Smooth muscle cell (in vitro differentiated cells): ENCODE data around the gene DIAPH2. TPM values are rescaled to one million over a fixed set of nuclear protein-coding genes. Genes with fewer than 3 reads are reported as not detected.
"Not testable (repeated sequence)": the region's sequence is repeated elsewhere in the genome, so short reads cannot be mapped to it uniquely, and the experiment has no call there.

ENCODE experiments used
- DNase-seq: peaks from one replicate; lab custom pipeline; 2025; ENCODE audit not compliant: unreplicated experiment; lab: John Stamatoyannopoulos, UW
- H2AFZ ChIP-seq: fragments of 200-600 bp; sonication (generic); 2 replicates; pipeline ENCODE4 v1.6.0; 2016; ENCODE audit warnings: antibody characterized with exemption, low read depth, mild to moderate bottlenecking
- H3F3A ChIP-seq: fragments of 200-600 bp; sonication (generic); 2 replicates; pipeline ENCODE4 v1.6.0; 2017; ENCODE audit warnings: antibody characterized with exemption, low read depth
- H3K27ac ChIP-seq: fragments of 200-600 bp; sonication (generic); 2 replicates; pipeline ENCODE4 v1.5.1; 2016; ENCODE audit warnings: low read depth, mild to moderate bottlenecking
- H3K27me3 ChIP-seq: fragments of 200-600 bp; sonication (generic); 2 replicates; pipeline ENCODE4 v1.6.1; 2016; ENCODE audit warnings: low read depth, mild to moderate bottlenecking
- H3K36me3 ChIP-seq: fragments of 200-600 bp; sonication (generic); 2 replicates; pipeline ENCODE4 v1.5.1; 2016; ENCODE audit warnings: low read depth
- H3K4me1 ChIP-seq: fragments of 200-600 bp; sonication (generic); 2 replicates; pipeline ENCODE4 v1.5.1; 2016; ENCODE audit warnings: low read depth
- H3K4me2 ChIP-seq: fragments of 200-600 bp; sonication (generic); 2 replicates; pipeline ENCODE4 v1.6.0; 2016; ENCODE audit warnings: mild to moderate bottlenecking
- H3K4me3 ChIP-seq: fragments of 200-600 bp; sonication (generic); 2 replicates; pipeline ENCODE4 v1.5.1; 2016; ENCODE audit warnings: mild to moderate bottlenecking
- H3K79me2 ChIP-seq: fragments of 200-600 bp; sonication (generic); 2 replicates; pipeline ENCODE4 v1.6.0; 2016; ENCODE audit warnings: low read depth, mild to moderate bottlenecking
- H3K9ac ChIP-seq: fragments of 200-600 bp; sonication (generic); 2 replicates; pipeline ENCODE4 v1.6.0; 2016; ENCODE audit warnings: low read depth
- H3K9me3 ChIP-seq: fragments of 200-600 bp; sonication (generic); replicated peaks from 2 replicates; pipeline ENCODE4 v1.5.1; 2016; ENCODE audit warnings: low read depth
- H4K20me1 ChIP-seq: fragments of 200-600 bp; sonication (generic); 2 replicates; pipeline ENCODE4 v1.6.0; 2016; ENCODE audit warnings: low read depth
- WGBS: methylation state at CpG from one replicate; pipeline ENCODE4 v1.1.7; 2016; ENCODE audit warnings: low lambda C conversion rate; 5-methylcytosine and 5-hydroxymethylcytosine counted together
- polyA plus RNA-seq: library from polyadenylated mRNA; unstranded; fragments of >200 nt; fragmentation: Nextera tagmentation; extraction: Ambion mirVana; gene quantifications from 2 replicates; pipeline ENCODE4 v1.2.1, GENCODE V29; 2016
- total RNA-seq: library from RNA; depleted of rRNA; stranded (reverse); fragments of >200 nt; gene quantifications from 2 replicates; pipeline ENCODE4 v1.2.3, GENCODE V29; 2014
- TF ChIP-seq, protein P1 (sequence below): fragments of 200-600 bp; sonication (generic); IDR thresholded peaks from 2 replicates; pipeline ENCODE4 v1.5.1; 2017; ENCODE audit warnings: borderline replicate concordance, mild to moderate bottlenecking, antibody characterized with exemption; ENCODE audit not compliant: insufficient read depth, poor library complexity, severe bottlenecking

DIAPH2 gene
- total and polyA plus RNA-seq, 2 experiments from 2014 or later = 12.8 to 19.9 TPM

DNA sequence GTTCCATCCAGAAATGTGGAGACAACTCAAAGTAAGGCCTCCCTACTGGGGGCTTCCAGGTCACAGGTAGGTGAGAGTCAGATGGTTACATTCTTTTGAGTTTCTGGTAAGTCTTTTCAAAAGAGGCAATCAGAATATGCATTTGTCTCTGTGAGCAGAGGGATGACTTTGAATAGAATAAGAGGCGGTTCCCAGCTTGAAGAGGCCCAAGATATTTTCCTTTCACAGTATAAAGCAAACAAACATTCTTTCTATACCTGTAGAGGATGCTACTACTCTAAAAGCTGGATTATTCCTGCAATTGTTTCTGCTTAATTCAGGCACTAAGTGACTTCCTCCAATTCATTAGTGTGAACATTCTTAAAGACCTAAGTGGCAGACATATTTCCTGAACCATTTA lies 44.4 kb downstream of the DIAPH2 start:
- WGBS = 75% methylated on average over 1 of the region's 1 CpG
- no peaks in the 10 kb centered on the region for H3K4me1 ChIP-seq
- no peak overlapping the region for H3K4me2 ChIP-seq
- no peak overlapping the region for H3K9ac ChIP-seq
- H2AFZ ChIP-seq = no peak overlapping the region
- TF ChIP-seq, protein P1, sequence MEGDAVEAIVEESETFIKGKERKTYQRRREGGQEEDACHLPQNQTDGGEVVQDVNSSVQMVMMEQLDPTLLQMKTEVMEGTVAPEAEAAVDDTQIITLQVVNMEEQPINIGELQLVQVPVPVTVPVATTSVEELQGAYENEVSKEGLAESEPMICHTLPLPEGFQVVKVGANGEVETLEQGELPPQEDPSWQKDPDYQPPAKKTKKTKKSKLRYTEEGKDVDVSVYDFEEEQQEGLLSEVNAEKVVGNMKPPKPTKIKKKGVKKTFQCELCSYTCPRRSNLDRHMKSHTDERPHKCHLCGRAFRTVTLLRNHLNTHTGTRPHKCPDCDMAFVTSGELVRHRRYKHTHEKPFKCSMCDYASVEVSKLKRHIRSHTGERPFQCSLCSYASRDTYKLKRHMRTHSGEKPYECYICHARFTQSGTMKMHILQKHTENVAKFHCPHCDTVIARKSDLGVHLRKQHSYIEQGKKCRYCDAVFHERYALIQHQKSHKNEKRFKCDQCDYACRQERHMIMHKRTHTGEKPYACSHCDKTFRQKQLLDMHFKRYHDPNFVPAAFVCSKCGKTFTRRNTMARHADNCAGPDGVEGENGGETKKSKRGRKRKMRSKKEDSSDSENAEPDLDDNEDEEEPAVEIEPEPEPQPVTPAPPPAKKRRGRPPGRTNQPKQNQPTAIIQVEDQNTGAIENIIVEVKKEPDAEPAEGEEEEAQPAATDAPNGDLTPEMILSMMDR = no peak
- H4K20me1 ChIP-seq = peaks cover 5% of the 10 kb centered on the region
- H3K36me3 ChIP-seq = no peaks in the 10 kb centered on the region
- no peak overlapping the region for H3K27ac ChIP-seq
- H3K79me2 ChIP-seq = no peaks in the 10 kb centered on the region
- DNase-seq = no peak
- H3K27me3 ChIP-seq = no peaks in the 10 kb centered on the region
- H3K4me3 ChIP-seq = no peak overlapping the region
- H3F3A ChIP-seq = no peaks in the 10 kb centered on the region
- H3K9me3 ChIP-seq = no peaks in the 10 kb centered on the region

DNA sequence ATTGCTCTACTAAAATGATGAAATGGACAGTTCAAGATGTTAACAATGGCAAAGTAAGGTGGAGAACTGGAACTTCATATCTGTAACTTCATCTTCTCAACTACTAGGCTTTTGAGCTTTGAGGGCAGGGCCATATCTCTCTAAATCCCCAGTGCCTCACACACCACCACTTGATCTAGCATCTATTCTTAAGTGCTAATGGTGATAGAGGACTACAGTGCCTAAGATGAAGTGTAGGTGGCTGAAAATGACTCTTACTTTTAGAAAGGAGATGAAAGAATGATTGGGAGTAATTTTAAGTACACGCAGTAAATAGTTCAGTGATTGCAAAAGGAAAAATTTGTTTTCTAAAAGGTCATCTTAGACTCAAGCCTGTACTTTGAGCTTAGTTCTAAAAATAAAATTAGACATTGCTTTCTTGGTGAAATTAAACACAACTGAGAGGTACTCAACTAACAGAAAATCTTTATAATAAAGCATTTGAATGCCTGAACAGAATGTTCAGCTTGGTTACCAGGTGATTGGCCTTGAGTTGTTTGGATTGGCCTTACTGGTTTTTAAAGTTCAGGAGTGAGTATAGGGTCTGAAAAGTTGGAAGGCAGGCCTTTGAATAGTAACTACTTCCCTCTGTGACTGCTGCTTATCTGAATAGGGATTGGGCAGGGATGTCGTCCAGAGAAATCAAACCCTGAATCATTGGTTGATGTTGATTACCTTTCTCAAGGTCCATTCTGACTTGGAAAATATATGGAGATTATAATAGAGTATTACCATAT lies 45.4 kb downstream of the DIAPH2 start:
- Histone ChIP-seq H3K27me3 (no peaks in the 10 kb centered on the region), H3K4me2 (no peak overlapping the region), H3K4me1 (no peaks in the 10 kb centered on the region), H3K79me2 (no peaks in the 10 kb centered on the region), H3F3A (no peaks in the 10 kb centered on the region), H3K4me3 (no peak overlapping the region), H3K36me3 (no peaks in the 10 kb centered on the region), H3K9me3 (no peaks in the 10 kb centered on the region), H4K20me1 (peaks cover 5% of the 10 kb centered on the region), H2AFZ (no peak overlapping the region), H3K9ac (no peak overlapping the region), H3K27ac (no peak overlapping the region)
- DNase-seq = no peak
- TF ChIP-seq, protein P1 = no peak
- 81% methylated on average over 2 of the region's 2 CpGs for WGBS

DNA sequence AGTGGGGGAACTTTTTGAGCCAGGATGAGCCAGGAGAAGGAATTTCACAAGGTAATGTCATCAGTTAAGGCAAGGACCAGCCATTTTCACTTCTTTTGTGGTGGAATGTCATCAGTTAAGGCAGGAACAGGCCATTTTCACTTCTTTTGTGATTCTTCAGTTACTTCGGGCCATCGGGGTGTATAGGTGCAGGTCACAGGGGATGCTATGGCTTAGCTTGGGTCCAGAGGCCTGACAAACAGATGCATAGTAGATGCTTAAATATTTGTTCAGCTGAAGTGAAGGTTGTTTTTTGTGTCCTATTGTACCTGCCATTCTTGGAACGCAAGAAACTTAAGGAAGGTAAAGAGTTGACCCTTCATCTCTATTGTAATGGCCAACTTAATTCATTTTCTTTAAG lies 46.4 kb downstream of the DIAPH2 start:
- H3K4me3 ChIP-seq, H3K4me1 ChIP-seq, H3K9ac ChIP-seq, H3F3A ChIP-seq, H2AFZ ChIP-seq, H3K4me2 ChIP-seq, H3K27me3 ChIP-seq, H3K79me2 ChIP-seq, H3K36me3 ChIP-seq, DNase-seq, H4K20me1 ChIP-seq, H3K9me3 ChIP-seq, H3K27ac ChIP-seq: not testable (repeated sequence)
- WGBS = 69% methylated on average over 3 of the region's 3 CpGs

DNA sequence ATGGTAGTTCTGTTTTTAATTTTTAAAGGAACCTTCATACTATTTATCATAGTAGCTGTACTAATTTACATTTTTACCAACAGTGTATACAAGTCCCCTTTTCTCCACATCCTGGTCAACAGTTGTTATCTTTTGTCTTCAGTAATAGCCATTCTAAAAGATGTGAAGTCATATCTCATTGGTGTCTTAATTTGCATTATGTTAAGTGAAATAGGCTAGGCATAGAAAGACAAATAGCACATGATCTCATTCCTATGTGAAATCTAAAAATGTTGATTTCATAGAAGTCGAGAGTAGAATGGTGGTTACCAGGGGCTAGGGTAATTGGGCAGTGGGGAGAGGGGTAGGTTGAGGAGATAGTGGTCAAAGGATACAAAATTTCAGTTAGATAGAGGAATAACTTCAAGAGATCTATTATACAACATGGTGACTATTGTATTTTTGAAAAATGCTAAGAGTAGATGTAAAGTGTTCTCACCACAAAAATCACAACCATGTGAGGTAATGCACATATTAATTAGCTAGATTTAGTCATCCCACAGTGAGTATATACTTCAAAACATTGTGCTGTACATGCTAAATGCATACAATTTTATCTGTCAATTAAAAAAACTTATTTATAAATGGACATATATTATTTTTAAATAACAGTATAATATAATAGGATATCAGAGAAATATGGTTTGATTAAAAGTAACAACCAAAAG lies 58.9 kb downstream of the DIAPH2 start:
- WGBS = 94% methylated on average over 1 of the region's 1 CpG
- H3K9me3 ChIP-seq = no peaks in the 10 kb centered on the region
- H3K79me2 ChIP-seq = no peaks in the 10 kb centered on the region
- H3F3A ChIP-seq = no peaks in the 10 kb centered on the region
- H3K4me3 ChIP-seq = no peak overlapping the region
- DNase-seq = no peak
- H3K27ac ChIP-seq = no peak overlapping the region
- no peaks in the 10 kb centered on the region for H3K27me3 ChIP-seq
- H4K20me1 ChIP-seq = no peaks in the 10 kb centered on the region
- H3K36me3 ChIP-seq = no peaks in the 10 kb centered on the region
- H3K4me2 ChIP-seq = no peak overlapping the region
- TF ChIP-seq, protein P1 = no peak
- no peak overlapping the region for H2AFZ ChIP-seq
- no peak overlapping the region for H3K9ac ChIP-seq
- H3K4me1 ChIP-seq = no peaks in the 10 kb centered on the region
